WERI-Rb-1 (cell line): ENCODE results near the gene SUPT4H1.

Experiments used
- DNase-seq: peaks from one replicate; pipeline ENCODE4 v3.0.0-alpha.2; 2020
- H3K27ac ChIP-seq: fragments of 250-450 bp; sonication (Bioruptor Pico); 2 replicates; pipeline ENCODE4 v1.5.1; 2020; ENCODE audit warnings: mild to moderate bottlenecking, moderate library complexity
- H3K27me3 ChIP-seq: fragments of 250-450 bp; sonication (Bioruptor Pico); 2 replicates; pipeline ENCODE4 v1.5.1; 2021; ENCODE audit warnings: mild to moderate bottlenecking, low read depth, moderate library complexity; ENCODE audit not compliant: insufficient read depth, severe bottlenecking
- H3K36me3 ChIP-seq: fragments of 250-450 bp; sonication (Bioruptor Pico); 2 replicates; pipeline ENCODE4 v1.5.1; 2020; ENCODE audit warnings: mild to moderate bottlenecking, moderate library complexity
- H3K4me3 ChIP-seq: 2 replicates; pipeline ENCODE4 v1.5.1; 2011; ENCODE audit warnings: low read depth, mild to moderate bottlenecking, control low read depth, low read length
- H3K9me3 ChIP-seq: fragments of 250-450 bp; sonication (Bioruptor Pico); 2 replicates; pipeline ENCODE4 v1.5.1; 2021; ENCODE audit warnings: mild to moderate bottlenecking, moderate library complexity; ENCODE audit not compliant: severe bottlenecking
- TF ChIP-seq, protein P1 (sequence below): IDR thresholded peaks from 2 replicates; pipeline ENCODE4 v1.5.1; 2011; ENCODE audit warnings: low read depth, mild to moderate bottlenecking, control low read depth, inconsistent platforms, low read length

The SUPT4H1 gene

DNA sequence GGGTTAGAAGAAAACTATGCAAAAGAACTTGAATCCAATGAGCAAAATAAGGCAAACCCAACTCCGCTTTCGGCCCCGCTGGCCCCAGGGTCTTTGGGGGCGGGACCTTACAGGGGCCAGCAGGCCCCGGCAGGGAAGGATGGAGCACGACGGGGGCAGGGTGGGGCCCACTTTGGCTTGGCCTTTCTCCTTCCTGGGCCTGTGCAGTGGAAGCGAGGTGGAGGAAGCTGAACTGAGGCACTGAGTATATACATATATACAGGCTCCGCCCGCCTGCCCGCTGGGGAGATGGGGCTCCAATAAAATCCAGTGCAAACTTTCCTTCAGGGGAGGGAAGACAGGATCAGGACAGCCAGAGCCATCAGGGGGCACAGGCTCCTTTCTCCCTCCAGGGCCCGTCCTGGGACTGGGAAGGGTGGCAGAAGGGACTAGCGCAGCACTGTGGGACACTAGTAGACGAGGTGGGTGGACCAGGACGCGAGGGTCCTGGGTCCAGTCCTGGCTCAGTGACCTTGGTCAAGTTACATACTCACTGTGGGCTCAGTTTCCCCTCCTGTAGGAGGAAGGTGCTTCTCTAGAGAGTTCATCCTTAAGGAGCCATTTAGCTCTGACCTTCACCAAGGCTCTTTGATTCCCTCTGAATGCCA lies 50.4 kb downstream of the SUPT4H1 start:
- Histone ChIP-seq H3K27me3 (no peaks in the 10 kb centered on the region), H3K4me3 (no peak overlapping the region), H3K36me3 (peaks cover 6% of the 10 kb centered on the region), H3K9me3 (no peaks in the 10 kb centered on the region), H3K27ac (no peak overlapping the region)
- no peak for DNase-seq
- TF ChIP-seq, protein P1, sequence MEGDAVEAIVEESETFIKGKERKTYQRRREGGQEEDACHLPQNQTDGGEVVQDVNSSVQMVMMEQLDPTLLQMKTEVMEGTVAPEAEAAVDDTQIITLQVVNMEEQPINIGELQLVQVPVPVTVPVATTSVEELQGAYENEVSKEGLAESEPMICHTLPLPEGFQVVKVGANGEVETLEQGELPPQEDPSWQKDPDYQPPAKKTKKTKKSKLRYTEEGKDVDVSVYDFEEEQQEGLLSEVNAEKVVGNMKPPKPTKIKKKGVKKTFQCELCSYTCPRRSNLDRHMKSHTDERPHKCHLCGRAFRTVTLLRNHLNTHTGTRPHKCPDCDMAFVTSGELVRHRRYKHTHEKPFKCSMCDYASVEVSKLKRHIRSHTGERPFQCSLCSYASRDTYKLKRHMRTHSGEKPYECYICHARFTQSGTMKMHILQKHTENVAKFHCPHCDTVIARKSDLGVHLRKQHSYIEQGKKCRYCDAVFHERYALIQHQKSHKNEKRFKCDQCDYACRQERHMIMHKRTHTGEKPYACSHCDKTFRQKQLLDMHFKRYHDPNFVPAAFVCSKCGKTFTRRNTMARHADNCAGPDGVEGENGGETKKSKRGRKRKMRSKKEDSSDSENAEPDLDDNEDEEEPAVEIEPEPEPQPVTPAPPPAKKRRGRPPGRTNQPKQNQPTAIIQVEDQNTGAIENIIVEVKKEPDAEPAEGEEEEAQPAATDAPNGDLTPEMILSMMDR, result no peak

DNA sequence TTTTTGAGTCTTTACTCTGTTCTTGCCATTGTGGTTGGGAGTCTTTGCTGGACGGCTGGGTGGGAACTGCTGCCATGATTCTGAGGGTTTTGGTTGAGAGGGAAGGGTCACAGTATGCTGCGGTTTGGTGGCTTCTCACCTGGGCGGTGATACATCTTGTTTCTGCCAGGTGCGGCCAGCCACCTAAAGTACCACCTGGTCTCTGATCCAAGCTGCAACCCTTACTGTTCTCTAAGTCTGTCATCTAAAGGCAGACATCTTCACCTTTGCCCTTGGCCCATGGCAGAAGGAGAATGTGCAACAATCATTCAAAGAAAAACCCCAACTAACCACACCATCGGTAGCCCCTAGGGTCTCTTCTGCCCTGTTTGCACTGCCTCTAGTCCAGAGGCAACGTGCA lies 51.7 kb downstream of the SUPT4H1 start:
- Histone ChIP-seq H3K9me3 (no peaks in the 10 kb centered on the region), H3K27me3 (no peaks in the 10 kb centered on the region), H3K27ac (no peak overlapping the region), H3K36me3 (peaks cover 6% of the 10 kb centered on the region), H3K4me3 (no peak overlapping the region)
- DNase-seq, result no peak
- TF ChIP-seq, protein P1, result no peak
